Endometrial microvascular endothelial cells (primary cell): ENCODE results near the gene MUC20. TPM values are rescaled to one million over a fixed set of nuclear protein-coding genes. Genes with fewer than 3 reads are reported as not detected.
"Not testable (repeated sequence)": the region's sequence is repeated elsewhere in the genome, so short reads cannot be mapped to it uniquely, and the experiment has no call there.

Source experiments
- in situ Hi-C: cut with HindIII; loops from 2 replicates; pipeline ENCODE4 v1.10.0; 2017; ENCODE audit warnings: low sequenced_read_pairs, low pct_unique_long_range_greater_than_20kb; ENCODE audit errors: inconsistent ontology term
- total RNA-seq: library from RNA; depleted of rRNA; stranded (reverse); fragments of >200 nt; gene quantifications from one replicate; pipeline ENCODE4 v1.2.3, GENCODE V29; 2015; ENCODE audit errors: inconsistent ontology term

MUC20 gene
- total RNA-seq, 1 donor from 2014 or later, result 0.37 TPM

GRCh38 chr3:195748661-195749060, 27.9 kb downstream of the MUC20 start:
- in situ Hi-C loops, result no loop called here

DNA sequence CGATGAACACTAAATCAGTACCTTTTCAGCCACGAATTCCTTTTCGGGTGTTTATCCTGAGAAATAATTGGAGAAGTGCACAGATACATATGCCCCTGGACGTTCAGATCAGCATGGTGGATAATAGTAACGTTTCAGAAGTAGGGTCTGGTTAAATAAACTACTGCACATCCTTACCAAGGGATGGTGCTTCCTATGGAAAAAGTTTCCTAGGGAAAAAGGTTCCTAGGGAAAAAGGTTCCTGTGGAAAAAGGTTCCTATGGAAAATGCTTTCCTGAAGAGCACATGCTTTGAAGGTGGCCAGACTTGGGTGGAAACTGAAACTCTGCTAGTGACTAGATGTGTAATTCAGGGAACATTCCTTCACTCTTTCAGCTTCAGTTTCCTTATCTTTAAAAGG, 28.3 kb downstream of the MUC20 start:
- in situ Hi-C loops, result not testable (repeated sequence)

DNA sequence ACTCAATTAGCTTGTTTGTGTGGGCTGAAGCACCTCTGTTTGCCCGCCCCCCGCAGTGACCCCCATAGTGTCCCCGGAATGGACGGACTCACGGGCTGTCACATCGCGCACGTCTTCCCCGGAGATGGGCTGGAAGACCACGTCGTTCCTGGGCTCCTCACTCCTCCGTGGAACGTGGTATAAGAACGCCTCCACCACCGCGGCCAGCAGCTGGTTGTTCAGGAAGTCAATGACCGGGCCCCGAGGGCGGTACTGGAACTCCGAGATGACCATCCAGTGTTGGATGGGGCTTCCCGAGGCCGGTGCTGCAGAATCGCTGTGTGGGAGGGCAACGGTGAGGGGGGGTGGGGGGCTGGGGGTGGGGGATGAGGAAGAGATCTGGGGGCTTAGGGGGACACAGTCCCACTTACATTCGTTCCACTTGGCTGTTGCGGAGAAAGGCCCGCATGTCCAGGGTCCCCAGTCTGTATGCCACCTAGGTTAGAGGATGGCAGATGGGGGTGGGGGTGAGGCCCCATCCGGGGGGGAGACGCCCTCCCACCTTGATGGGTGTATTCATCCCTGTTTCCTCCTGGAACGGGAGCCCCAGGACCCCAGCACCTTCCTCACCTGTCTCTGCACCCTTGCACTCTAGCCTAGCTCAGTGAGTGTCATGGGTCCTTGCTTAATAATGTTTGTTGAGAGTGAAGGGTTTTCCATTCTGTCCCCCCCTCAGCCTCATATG, 30.2 kb downstream of the MUC20 start:
- in situ Hi-C loops, result no loop called here

GRCh38 chr3:195751560-195751959, 30.8 kb downstream of the MUC20 start:
- in situ Hi-C loops, result no loop called here

DNA sequence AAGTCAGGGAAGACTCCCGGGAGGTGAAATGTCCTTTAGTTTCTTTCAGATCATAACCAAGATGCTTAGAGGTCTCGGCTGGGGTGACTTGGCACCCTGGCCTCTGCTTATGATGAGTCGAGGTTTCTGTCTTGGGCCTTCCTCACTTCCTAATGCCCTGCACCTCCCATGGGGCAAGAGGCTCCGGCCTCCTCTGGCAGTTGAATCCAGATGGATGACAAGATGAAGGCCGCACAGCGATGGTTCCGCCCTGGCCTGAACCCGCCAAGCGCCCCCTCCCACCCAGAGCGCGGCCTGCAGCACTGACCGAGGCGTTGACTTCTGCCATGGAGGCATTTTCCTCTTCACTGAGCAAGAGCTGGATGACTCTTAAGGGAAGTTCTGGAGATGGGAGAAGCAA, 31.3 kb downstream of the MUC20 start:
- in situ Hi-C loops, result no loop called here

DNA sequence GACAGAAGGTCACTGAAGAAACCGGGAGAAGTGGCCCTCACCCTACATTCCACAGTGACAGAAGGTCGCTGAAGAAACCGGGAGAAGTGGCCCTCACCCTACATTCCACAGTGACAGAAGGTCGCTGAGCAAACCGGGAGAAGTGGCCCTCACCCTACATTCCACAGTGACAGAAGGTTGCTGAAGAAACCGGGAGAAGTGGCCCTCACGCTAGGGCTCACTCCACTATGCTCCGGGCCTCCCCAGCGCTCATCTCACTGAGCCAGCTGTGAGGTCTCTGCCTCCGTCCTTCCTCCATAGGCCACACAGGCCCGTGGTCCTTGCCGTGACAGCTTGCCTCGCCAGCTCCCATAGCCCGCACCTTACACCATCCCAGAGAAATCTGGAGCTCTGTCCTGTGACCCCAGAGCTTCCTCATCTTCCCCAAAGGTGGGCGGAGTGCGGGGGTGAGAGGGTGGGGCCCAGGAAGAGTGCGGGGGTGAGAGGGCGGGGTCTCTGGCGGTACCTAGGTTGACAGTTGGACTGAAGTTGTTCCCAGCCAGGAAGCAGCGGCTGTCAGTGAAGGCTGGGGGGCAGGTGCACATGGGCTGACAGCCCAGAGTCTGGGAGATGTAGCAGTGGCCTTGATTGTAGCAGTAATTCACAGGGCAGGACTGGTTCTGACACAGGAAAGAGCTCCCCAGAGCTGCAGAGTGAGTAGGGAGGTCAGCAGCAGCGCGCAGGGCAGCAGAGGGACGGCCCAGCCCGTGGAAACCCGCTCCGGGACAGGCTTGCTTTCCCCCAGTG, 32.0 kb downstream of the MUC20 start:
- in situ Hi-C loops, result no loop called here

GRCh38 chr3:195753581-195753980, 32.8 kb downstream of the MUC20 start:
- in situ Hi-C loops, result no loop called here

DNA sequence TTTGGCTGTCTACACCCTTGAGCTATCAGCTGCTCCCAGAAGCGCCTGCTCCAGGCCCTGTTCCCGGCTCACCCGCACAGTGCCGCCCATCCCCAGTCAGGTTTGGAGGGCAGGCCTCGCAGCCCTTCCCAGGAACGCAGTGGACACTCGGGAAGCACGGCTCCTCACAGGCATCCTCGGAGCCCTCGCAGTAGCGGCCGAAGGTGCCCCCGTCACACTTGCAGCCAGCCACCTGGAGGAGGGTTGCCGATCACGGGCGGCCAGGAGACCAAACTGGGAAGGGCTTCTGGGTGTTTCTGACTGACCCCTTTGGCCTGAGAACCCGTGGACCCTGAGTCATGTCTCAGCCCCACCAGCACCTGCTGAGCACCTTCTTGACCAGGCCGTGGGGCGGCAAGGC, 33.4 kb downstream of the MUC20 start:
- in situ Hi-C loops, result no loop called here

GRCh38 chr3:195754906-195755305, 34.1 kb downstream of the MUC20 start:
- in situ Hi-C loops, result no loop called here

GRCh38 chr3:195755391-195755790, 34.6 kb downstream of the MUC20 start:
- in situ Hi-C loops, result no loop called here

DNA sequence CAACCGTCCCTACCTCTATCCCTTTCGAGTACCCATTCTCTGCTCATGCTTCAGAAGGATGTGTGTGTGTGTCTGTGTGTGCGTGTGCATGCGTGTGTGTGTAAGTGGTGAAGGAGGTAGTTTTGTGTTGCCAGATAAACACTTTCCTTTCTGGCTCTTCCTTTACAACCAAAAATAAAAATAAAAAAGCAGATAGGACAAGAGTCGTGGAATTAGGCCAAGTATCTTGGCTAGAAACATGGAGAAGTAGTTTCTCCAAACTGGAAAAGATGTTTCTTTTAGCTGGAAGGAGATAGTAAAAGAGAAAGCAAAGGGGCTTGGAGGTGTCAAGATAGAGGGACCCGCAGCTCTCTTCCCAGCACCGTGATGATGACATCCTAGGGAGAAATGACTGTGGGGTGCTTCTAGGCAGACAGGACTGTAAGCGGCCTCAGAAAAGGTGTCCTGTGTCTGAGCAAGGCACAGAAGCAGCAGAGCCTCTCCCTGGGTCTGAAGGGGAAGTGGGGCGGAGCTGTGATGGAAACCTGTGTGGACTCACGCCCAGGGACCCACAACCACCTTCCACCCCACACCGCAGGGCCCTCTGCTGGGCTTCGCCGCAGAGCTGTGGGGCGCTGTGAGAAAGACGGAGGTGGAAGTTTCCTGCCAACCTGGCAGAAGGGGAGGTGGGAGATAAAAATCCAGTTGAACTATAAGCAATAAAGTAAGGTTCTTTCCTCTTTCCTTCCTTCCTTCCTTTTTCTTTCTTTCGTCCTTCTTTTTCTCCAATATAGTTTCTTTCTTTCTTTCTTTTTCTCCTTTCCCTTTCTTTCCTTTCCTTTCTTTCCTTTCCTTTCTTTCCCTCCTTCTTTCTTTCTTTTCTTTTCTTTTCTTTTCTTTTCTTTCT, 35.3 kb downstream of the MUC20 start:
- in situ Hi-C loops, result no loop called here

DNA sequence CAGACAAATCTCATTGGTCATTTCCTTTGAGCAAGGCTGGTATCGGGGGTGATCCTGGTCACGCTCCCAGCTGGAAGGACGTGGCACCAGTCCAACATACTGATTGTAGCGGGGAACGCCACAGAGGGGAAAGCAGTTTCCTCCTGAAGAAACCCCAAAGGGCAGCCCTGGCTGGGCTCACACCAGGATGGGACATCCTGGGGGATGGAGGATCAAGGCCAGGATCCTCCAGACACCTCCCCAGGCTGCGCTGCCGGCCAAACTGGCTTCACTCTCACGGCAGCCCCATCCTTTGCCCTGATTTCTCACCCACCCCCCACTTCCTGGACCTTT, 36.6 kb downstream of the MUC20 start:
- in situ Hi-C loops, result no loop called here

- in situ Hi-C loops, result no loop called here
Measured at GRCh38 chr3:195757827-195758226, 37.0 kb downstream of the MUC20 start.

GRCh38 chr3:195758721-195759353, 38.1 kb downstream of the MUC20 start:
- in situ Hi-C loops, result no loop called here

- in situ Hi-C loops, result no loop called here
Measured at GRCh38 chr3:195760345-195761122, 39.8 kb downstream of the MUC20 start.

DNA sequence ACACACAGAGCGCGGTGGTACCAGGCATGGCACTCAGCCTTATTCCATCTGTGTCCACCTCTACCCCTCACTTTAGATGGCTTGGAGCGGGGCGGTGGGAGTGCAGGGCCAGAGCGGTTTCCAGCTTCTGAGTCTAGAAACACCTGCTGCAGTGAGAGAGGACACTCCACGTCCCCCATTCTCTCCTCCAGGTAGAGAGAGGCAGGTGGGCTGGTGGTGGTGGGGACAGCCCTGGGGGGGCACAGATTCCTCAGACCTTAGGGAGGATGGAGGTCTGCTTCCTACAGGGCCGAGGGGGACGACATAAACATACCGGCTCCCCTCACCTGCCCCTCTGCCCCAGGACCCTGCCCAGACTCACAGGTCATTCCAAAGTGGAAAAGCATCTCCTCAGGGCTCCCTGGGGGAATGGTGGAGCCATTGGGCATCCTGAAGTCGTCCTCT, 40.4 kb downstream of the MUC20 start:
- in situ Hi-C loops, result no loop called here

DNA sequence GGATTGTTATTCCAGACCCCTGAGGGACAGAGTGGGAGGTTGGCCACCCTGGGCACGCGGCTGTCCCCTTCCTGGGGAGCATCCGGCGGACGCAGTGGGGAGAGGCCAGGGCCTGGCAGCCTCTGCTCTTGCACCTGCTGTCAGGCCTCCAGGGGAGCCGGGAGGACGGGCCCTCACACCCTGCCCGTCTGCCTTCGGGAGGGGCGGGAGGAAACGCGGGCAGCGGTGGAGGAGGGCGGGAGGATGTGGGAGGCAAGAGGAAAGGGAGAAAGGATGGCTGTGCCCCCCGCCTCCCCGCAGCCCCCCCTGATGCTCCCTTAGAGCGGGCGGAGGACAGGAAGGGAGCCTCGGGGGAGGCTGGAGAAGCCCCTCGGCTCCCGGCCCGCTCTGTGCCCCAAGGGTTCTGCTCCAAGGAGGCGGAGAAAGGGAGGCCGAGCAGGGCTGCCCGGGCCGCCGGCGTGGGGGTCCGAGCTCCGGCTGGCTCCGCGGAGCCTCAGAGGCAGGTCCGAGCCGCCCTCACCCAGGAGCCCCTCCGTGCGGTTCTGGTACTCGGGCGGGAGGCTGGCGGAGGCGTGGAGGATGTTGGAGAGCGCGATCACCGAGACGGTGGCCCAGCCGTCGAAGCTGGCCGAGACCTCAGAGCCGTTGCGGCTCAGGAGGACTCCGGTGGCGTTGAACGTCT, 40.9 kb downstream of the MUC20 start:
- in situ Hi-C loops, result no loop called here

DNA sequence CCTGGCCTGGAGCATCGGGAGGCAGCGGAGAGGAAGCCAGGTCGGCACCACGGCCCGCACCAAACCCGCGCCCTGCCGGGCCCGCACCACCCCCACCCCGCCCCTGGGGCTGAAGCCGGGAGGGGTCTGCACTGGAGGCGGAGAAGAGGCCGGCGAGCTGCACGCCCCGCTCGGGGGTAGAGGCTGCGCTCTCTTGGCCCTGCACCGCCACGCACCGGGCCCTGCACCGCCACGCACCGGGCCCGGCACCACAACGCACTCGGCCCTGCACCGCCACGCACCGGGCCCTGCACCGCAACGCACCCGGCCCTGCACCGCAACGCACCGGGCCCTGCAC, 41.4 kb downstream of the MUC20 start:
- in situ Hi-C loops, result no loop called here
